ENCODE measurements around the gene ASB16. TPM values are rescaled to one million over a fixed set of nuclear protein-coding genes. Genes with fewer than 3 reads are reported as not detected.

ASB16 gene
- total and polyA plus RNA-seq, 4 donors = 0.02 to 0.37 (median 0.08) TPM; not detected in 1

DNA sequence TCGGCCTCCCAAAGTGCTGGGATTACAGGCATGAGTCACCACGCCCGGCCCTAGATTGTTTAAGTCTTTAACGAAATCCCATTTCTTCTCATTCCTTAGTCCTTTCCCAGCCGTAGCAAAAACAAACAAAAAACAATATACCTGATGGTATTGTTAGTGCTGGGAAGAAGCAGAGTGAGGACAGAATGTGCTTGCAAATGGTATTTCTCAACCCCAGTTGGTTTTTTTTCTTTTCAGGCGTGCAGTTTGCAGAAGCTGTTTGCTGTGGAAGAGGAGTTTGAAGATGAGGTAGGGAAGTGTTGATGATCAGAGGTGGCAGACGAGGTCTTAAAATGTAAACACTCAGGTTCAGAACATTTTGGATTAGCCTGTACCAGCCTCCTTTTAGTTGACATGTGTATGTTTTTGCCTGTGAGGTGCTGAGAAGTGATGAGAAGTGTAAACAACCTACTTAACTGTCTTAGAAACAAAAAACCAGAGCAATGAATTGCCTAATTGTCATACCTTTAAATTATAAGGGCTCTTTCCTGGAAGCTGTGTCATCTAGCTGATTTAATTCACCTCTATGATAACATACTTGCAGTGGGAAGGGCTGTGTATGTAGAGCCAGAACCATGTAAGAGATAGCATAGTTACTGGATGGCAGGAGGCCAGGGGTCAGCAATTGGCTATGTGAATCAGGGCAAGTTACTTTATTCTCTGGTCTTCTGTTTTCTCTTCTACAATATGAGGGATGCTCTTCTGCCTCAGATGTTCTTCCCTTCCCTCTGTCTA lies 25.4 kb upstream of the ASB16 start:
- H3K27ac ChIP-seq (ENCODE audit: low read depth in 1 of 2, low read length in 2 of 2) = no peak overlapping the region
- peaks cover 5 to 12% (median 11%) of the 10 kb centered on the region in 4 donors for H3K4me1 ChIP-seq (ENCODE audit: control insufficient read depth in 4 of 4, insufficient read depth in 4 of 4, low read length in 3 of 4)
- no peaks in the 10 kb centered on the region for H3K9me3 ChIP-seq (ENCODE audit: control insufficient read depth in 4 of 4, low read length in 3 of 4)
- no peak overlapping the region for H3K9ac ChIP-seq (ENCODE audit: low read depth in 1 of 2, low read length in 2 of 2)
- 91% methylated on average over 7 of the region's 7 CpGs for WGBS
- no peak for DNase-seq (ENCODE audit: low spot score)
- TF ChIP-seq, protein P1, sequence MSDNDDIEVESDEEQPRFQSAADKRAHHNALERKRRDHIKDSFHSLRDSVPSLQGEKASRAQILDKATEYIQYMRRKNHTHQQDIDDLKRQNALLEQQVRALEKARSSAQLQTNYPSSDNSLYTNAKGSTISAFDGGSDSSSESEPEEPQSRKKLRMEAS (IDR thresholded peaks at IDR 0.05) = no peak
- TF ChIP-seq YY1 (IDR thresholded peaks at IDR 0.05) = no peak
- TF ChIP-seq, protein P2, sequence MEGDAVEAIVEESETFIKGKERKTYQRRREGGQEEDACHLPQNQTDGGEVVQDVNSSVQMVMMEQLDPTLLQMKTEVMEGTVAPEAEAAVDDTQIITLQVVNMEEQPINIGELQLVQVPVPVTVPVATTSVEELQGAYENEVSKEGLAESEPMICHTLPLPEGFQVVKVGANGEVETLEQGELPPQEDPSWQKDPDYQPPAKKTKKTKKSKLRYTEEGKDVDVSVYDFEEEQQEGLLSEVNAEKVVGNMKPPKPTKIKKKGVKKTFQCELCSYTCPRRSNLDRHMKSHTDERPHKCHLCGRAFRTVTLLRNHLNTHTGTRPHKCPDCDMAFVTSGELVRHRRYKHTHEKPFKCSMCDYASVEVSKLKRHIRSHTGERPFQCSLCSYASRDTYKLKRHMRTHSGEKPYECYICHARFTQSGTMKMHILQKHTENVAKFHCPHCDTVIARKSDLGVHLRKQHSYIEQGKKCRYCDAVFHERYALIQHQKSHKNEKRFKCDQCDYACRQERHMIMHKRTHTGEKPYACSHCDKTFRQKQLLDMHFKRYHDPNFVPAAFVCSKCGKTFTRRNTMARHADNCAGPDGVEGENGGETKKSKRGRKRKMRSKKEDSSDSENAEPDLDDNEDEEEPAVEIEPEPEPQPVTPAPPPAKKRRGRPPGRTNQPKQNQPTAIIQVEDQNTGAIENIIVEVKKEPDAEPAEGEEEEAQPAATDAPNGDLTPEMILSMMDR (IDR thresholded peaks at IDR 0.05; ENCODE audit: low read depth, low read length, missing input control) = no peak
- no peak for TF ChIP-seq HNF4G (IDR thresholded peaks at IDR 0.05)
- no peak for TF ChIP-seq RAD21 (IDR thresholded peaks at IDR 0.05)
- TF ChIP-seq, protein P3, sequence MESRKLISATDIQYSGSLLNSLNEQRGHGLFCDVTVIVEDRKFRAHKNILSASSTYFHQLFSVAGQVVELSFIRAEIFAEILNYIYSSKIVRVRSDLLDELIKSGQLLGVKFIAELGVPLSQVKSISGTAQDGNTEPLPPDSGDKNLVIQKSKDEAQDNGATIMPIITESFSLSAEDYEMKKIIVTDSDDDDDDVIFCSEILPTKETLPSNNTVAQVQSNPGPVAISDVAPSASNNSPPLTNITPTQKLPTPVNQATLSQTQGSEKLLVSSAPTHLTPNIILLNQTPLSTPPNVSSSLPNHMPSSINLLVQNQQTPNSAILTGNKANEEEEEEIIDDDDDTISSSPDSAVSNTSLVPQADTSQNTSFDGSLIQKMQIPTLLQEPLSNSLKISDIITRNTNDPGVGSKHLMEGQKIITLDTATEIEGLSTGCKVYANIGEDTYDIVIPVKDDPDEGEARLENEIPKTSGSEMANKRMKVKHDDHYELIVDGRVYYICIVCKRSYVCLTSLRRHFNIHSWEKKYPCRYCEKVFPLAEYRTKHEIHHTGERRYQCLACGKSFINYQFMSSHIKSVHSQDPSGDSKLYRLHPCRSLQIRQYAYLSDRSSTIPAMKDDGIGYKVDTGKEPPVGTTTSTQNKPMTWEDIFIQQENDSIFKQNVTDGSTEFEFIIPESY (IDR thresholded peaks at IDR 0.05) = no peak
- TF ChIP-seq EGR1 (IDR thresholded peaks at IDR 0.05; ENCODE audit: low read depth in 2 of 2) = no peak
- TF ChIP-seq GABPA (IDR thresholded peaks at IDR 0.05 in 1 of 2, conservative IDR thresholded peaks at IDR 0.05 in 1 of 2) = no peak
- TF ChIP-seq NR2F2 (IDR thresholded peaks at IDR 0.05) = no peak
- TF ChIP-seq, protein P4, sequence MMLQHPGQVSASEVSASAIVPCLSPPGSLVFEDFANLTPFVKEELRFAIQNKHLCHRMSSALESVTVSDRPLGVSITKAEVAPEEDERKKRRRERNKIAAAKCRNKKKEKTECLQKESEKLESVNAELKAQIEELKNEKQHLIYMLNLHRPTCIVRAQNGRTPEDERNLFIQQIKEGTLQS (IDR thresholded peaks at IDR 0.05) = no peak
- no peak for TF ChIP-seq RXRA (IDR thresholded peaks at IDR 0.05)
- H3K27me3 ChIP-seq (ENCODE audit: control insufficient read depth in 4 of 4, insufficient read depth in 4 of 4, low read length in 3 of 4) = no peaks in the 10 kb centered on the region
- no peaks in the 10 kb centered on the region for H3K36me3 ChIP-seq (ENCODE audit: control insufficient read depth in 4 of 4, insufficient read depth in 3 of 4, low read depth in 1 of 4, low read length in 3 of 4)
- no peak overlapping the region for H3K4me3 ChIP-seq (ENCODE audit: low read depth in 1 of 3, low read length in 3 of 3)

DNA sequence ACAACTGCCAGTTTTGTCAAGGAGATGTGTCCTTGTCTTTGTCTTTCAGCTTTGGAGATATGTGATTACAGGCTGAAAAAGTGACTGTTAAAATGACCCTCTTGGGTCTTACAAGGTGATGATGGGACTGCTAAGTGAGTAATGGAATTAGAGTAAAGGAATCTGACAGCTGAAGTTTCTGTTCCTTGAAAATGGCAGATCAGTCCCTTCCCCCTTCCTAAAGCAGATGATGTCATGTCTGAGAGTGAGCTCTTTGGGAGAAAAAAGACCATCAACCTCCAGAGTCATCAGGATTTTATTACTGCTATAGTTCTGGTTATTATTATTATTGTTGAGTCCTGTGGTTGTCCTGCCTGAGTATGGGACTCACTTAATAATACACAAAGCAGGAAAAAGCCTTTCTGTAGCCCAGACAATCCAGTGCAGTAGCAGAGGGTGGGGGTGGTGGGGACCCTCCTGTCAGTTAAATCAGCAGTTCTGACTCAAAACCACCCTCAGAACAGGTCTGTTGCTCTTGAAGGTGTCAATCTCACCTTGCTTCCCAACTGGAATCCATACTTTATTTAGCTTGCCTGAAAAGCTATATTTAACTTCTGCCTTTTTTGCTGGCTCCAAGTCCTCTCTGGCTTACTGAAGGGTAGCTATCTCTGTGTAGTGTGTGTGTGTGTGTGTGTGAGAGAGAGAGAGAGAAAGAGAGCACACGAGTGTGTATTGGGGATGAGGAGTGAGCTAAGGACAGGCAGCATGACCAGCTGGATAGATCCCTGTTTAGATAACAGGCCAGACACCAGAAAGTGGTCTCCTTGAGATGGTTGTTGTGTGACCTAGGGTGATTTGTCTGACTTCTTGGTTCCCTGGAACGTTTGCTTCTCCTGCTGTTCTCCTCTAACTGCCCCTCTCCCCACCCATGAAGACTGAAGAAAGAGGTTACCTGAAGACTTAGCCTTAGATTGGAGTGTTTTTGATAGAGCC lies 23.8 kb upstream of the ASB16 start:
- H3K9ac ChIP-seq (ENCODE audit: low read depth in 1 of 2, low read length in 2 of 2) = no peak overlapping the region
- H3K9me3 ChIP-seq (ENCODE audit: control insufficient read depth in 4 of 4, low read length in 3 of 4) = no peaks in the 10 kb centered on the region
- no peaks in the 10 kb centered on the region for H3K36me3 ChIP-seq (ENCODE audit: control insufficient read depth in 4 of 4, insufficient read depth in 3 of 4, low read depth in 1 of 4, low read length in 3 of 4)
- no peak overlapping the region for H3K27ac ChIP-seq (ENCODE audit: low read depth in 1 of 2, low read length in 2 of 2)
- 81% methylated on average over 2 of the region's 2 CpGs for WGBS
- H3K27me3 ChIP-seq (ENCODE audit: control insufficient read depth in 4 of 4, insufficient read depth in 4 of 4, low read length in 3 of 4) = no peaks in the 10 kb centered on the region
- no peak overlapping the region for H3K4me3 ChIP-seq (ENCODE audit: low read depth in 1 of 3, low read length in 3 of 3)
- DNase-seq (ENCODE audit: low spot score) = no peak
- TF ChIP-seq, protein P1 (IDR thresholded peaks at IDR 0.05) = no peak
- no peak for TF ChIP-seq YY1 (IDR thresholded peaks at IDR 0.05)
- TF ChIP-seq FOXA2 (IDR thresholded peaks at IDR 0.05) = no peak
- no peak for TF ChIP-seq SP1 (IDR thresholded peaks at IDR 0.05)
- peaks cover 5 to 12% (median 11%) of the 10 kb centered on the region in 4 donors for H3K4me1 ChIP-seq (ENCODE audit: control insufficient read depth in 4 of 4, insufficient read depth in 4 of 4, low read length in 3 of 4)

All from liver (tissue), 9 donors.